ENCODE measurements around the gene TES. TPM values are rescaled to one million over a fixed set of nuclear protein-coding genes. Genes with fewer than 3 reads are reported as not detected.

Gene TES
- total RNA-seq, 1 donor from 2014 or later = 36.1 TPM

- no peak for DNase-seq
Observed at GRCh38 chr7:116222501-116222900, 12.2 kb downstream of the TES start.

- no peak for DNase-seq
Observed at GRCh38 chr7:116223588-116223987, 13.2 kb downstream of the TES start.

- DNase-seq = no peak
Observed at GRCh38 chr7:116224492-116225098, 14.3 kb downstream of the TES start.

- DNase-seq = no peak
Observed at GRCh38 chr7:116225860-116226259, 15.5 kb downstream of the TES start.

- DNase-seq = no peak
Observed at GRCh38 chr7:116226664-116227063, 16.3 kb downstream of the TES start.

- DNase-seq = peak; percentile 64
Observed at GRCh38 chr7:116227678-116228239, 17.4 kb downstream of the TES start.

GRCh38 chr7:116228241-116228640 is 17.9 kb downstream of the TES start:
- DNase-seq = peak; percentile 43

GRCh38 chr7:116229366-116229765 is 19.0 kb downstream of the TES start:
- DNase-seq = no peak

GRCh38 chr7:116230191-116231005 is 20.1 kb downstream of the TES start:
- peak; percentile 22 for DNase-seq

GRCh38 chr7:116231543-116231942 is 21.2 kb downstream of the TES start:
- no peak for DNase-seq

GRCh38 chr7:116231949-116232348 is 21.6 kb downstream of the TES start:
- DNase-seq = peak; percentile 29

GRCh38 chr7:116232350-116232749 is 22.0 kb downstream of the TES start:
- DNase-seq = peak; percentile 41

GRCh38 chr7:116232920-116233319 is 22.6 kb downstream of the TES start:
- DNase-seq = no peak

- DNase-seq = no peak
Observed at GRCh38 chr7:116234517-116235200, 24.3 kb downstream of the TES start.

- no peak for DNase-seq
Observed at GRCh38 chr7:116235380-116235779, 25.0 kb downstream of the TES start.

GRCh38 chr7:116236020-116236630 is 25.8 kb downstream of the TES start:
- DNase-seq = peak; percentile 82

GRCh38 chr7:116239020-116239419 is 28.7 kb downstream of the TES start:
- no peak for DNase-seq

GRCh38 chr7:116239434-116239833 is 29.1 kb downstream of the TES start:
- DNase-seq = no peak

GRCh38 chr7:116240024-116240668 is 29.8 kb downstream of the TES start:
- DNase-seq = peak; percentile 40

- DNase-seq = no peak
Observed at GRCh38 chr7:116241291-116241690, 31.0 kb downstream of the TES start.

- DNase-seq = no peak
Observed at GRCh38 chr7:116242178-116242577, 31.8 kb downstream of the TES start.

GRCh38 chr7:116242759-116243158 is 32.4 kb downstream of the TES start:
- no peak for DNase-seq

Measured in tongue (tissue), 2 donors.